HepG2 (cell line): Measurements from ENCODE around the gene EPN2. TPM values are rescaled to one million over a fixed set of nuclear protein-coding genes. Genes with fewer than 3 reads are reported as not detected.

Experiments used
- HOXD1 ChIP-seq: sonication (generic); formaldehyde crosslinking; IDR thresholded peaks from 2 replicates; pipeline ENCODE4 v1.5.0; 2020; ENCODE audit warnings: missing genetic modification reagents
- MAFG ChIP-seq: sonication (generic); formaldehyde crosslinking; IDR thresholded peaks from 2 replicates; pipeline ENCODE4 v1.5.1; 2020; ENCODE audit warnings: mild to moderate bottlenecking, missing genetic modification reagents
- RARG ChIP-seq: sonication (generic); formaldehyde crosslinking; IDR thresholded peaks from 2 replicates; pipeline ENCODE4 v1.4.0; 2020; ENCODE audit warnings: low read depth, mild to moderate bottlenecking, missing genetic modification reagents
- SP5 ChIP-seq: IDR thresholded peaks from 2 replicates; pipeline ENCODE4 v1.6.1; 2016; ENCODE audit warnings: low read depth, borderline replicate concordance
- TEAD2 ChIP-seq: sonication (generic); formaldehyde crosslinking; IDR thresholded peaks from 2 replicates; pipeline ENCODE4 v1.9.0; 2021; ENCODE audit warnings: missing genetic modification reagents
- ZMYM4 ChIP-seq: sonication (generic); formaldehyde crosslinking; IDR thresholded peaks from 2 replicates; pipeline ENCODE4 v1.8.1; 2023; ENCODE audit warnings: mild to moderate bottlenecking, missing genetic modification reagents
- ZNF124 ChIP-seq: sonication (generic); formaldehyde crosslinking; IDR thresholded peaks from 2 replicates; pipeline ENCODE4 v1.4.0; 2020; ENCODE audit warnings: missing genetic modification reagents
- ZNF24 ChIP-seq: fragments of 450-650 bp; IDR thresholded peaks from 2 replicates; pipeline ENCODE4 v1.6.1; 2017; ENCODE audit warnings: antibody characterized with exemption, mild to moderate bottlenecking
- ZNF431 ChIP-seq: sonication (generic); formaldehyde crosslinking; IDR thresholded peaks from 2 replicates; pipeline ENCODE4 v1.9.0; 2022; ENCODE audit warnings: missing genetic modification reagents, low read depth, mild to moderate bottlenecking, borderline replicate concordance
- ZNF460 ChIP-seq: sonication (generic); formaldehyde crosslinking; IDR thresholded peaks from 2 replicates; pipeline ENCODE4 v1.5.1; 2020; ENCODE audit warnings: missing genetic modification reagents, mild to moderate bottlenecking, borderline replicate concordance
- ZNF670 ChIP-seq: sonication (generic); formaldehyde crosslinking; IDR thresholded peaks from 2 replicates; pipeline ENCODE4 v1.8.0; 2022; ENCODE audit warnings: mild to moderate bottlenecking, missing genetic modification reagents, borderline replicate concordance
- polyA plus RNA-seq, 8 experiments: library from polyadenylated mRNA; depleted of rRNA in 3 of 8; stranded (reverse) in 7 of 8; unstranded in 1 of 8; fragments of >200 nt; fragmentation: Illumina TruSeq in 4 of 8; extraction: Trizol in 4 of 8; gene quantifications; 2 replicates each; pipeline versions ENCODE4 v1.2.1 to v1.2.3, GENCODE V29; 2011 to 2016; ENCODE audit warnings: low read depth in 4 of 8, missing spikeins in 1 of 8, mixed read lengths in 1 of 8; ENCODE audit not compliant: insufficient read depth in 1 of 8
- total RNA-seq, 5 experiments: library from RNA; depleted of rRNA; stranded (reverse); fragments of >200 nt; fragmentation: Illumina TruSeq; extraction: Trizol; gene quantifications; 2 replicates each; pipeline ENCODE4 v1.2.3, GENCODE V29; 2016; ENCODE audit warnings: low read depth in 1 of 5
- TF ChIP-seq, protein P1 (sequence below): sonication (generic); formaldehyde crosslinking; IDR thresholded peaks from 2 replicates; pipeline ENCODE4 v1.5.0; 2020; ENCODE audit warnings: missing genetic modification reagents
- TF ChIP-seq, protein P2 (sequence below): sonication (generic); formaldehyde crosslinking; IDR thresholded peaks from 2 replicates; pipeline ENCODE4 v1.5.1; 2020; ENCODE audit warnings: missing genetic modification reagents, mild to moderate bottlenecking, borderline replicate concordance

The EPN2 gene
- total and polyA plus RNA-seq, 2 of the 13 experiments (the other 11 are each of a cell fraction or from before 2014, with no cell fraction given): 7.8 to 19.2 TPM

DNA sequence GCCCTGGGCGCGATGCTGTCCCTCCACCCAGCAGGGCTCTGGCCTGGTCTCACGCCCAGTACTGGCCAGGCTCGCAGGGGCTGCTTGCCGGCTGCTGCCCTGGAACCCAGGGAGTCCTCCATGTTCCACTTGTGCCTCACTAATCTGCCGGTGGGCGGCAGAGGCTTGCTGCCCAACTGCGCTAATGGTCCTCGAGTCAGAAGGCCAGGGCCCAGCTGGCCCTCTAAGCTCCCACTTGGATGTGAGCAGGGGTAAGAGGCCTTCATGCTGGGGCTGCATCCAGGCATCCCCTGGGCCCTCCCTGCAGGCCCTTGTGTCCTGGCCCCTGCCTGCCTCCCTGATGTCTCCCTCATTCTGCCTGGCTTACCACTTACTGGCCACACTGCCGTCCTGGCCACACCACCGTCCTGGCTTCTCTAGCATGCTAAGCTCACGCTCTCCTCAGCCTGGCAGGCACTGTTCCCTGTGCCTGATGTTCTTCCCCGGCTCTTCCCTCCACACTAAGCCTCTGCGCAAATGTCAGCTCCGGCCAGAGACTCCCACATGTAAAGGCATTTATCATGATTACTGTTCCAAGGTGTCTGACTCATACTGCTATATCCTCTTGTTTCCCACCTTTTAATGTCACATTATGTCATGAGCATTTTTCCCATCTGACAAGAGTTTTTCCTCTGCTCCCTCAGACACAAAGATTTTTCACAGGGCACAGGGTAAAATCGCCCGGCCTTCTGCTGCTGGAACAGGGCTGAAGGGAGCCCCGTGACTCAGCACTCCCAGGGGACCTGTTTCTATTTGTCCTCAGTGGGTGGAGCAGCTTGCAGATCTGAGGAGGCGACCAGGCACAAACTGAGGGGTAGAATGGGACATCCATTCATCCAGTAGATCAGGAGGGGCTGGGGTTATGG is 109.4 kb downstream of the EPN2 start (continued):
- TF ChIP-seq ZNF460 (CRISPR knock-in tag) (no peak), TEAD2 (CRISPR knock-in tag) (no peak), ZNF124 (CRISPR knock-in tag) (no peak), RARG (CRISPR knock-in tag) (no peak), ZNF431 (CRISPR knock-in tag) (no peak), SP5 (CRISPR knock-in tag) (0 out of 2 replicates have a peak, but pooled peaks have one; percentile 44), ZMYM4 (CRISPR knock-in tag) (no peak), ZNF670 (CRISPR knock-in tag) (no peak), MAFG (CRISPR knock-in tag) (no peak), ZNF24 (no peak), HOXD1 (no peak)
- TF ChIP-seq, protein P1, sequence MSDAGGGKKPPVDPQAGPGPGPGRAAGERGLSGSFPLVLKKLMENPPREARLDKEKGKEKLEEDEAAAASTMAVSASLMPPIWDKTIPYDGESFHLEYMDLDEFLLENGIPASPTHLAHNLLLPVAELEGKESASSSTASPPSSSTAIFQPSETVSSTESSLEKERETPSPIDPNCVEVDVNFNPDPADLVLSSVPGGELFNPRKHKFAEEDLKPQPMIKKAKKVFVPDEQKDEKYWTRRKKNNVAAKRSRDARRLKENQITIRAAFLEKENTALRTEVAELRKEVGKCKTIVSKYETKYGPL (CRISPR knock-in tag): no peak
- TF ChIP-seq, protein P2, sequence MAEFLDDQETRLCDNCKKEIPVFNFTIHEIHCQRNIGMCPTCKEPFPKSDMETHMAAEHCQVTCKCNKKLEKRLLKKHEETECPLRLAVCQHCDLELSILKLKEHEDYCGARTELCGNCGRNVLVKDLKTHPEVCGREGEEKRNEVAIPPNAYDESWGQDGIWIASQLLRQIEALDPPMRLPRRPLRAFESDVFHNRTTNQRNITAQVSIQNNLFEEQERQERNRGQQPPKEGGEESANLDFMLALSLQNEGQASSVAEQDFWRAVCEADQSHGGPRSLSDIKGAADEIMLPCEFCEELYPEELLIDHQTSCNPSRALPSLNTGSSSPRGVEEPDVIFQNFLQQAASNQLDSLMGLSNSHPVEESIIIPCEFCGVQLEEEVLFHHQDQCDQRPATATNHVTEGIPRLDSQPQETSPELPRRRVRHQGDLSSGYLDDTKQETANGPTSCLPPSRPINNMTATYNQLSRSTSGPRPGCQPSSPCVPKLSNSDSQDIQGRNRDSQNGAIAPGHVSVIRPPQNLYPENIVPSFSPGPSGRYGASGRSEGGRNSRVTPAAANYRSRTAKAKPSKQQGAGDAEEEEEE (CRISPR knock-in tag): no peak
